ENCODE data around the gene PDGFRB. TPM values are rescaled to one million over a fixed set of nuclear protein-coding genes. Genes with fewer than 3 reads are reported as not detected.

Gene PDGFRB
- polyA plus RNA-seq, 1 donor from 2014 or later, result not detected

GRCh38 chr5:150190503-150190979, 34.9 kb upstream of the PDGFRB start:
- Histone ChIP-seq H3K9ac (ENCODE audit: low read length) (no peak overlapping the region), H3K27me3 (ENCODE audit: insufficient read depth, low read depth, low read length) (peaks cover 34% of the 10 kb centered on the region), H4K20me1 (ENCODE audit: insufficient read depth) (no peaks in the 10 kb centered on the region), H3K79me2 (replicated peaks; ENCODE audit: insufficient read depth, low read length) (no peaks in the 10 kb centered on the region), H2AFZ (ENCODE audit: low read depth, low read length) (no peak overlapping the region), H3K9me2 (ENCODE audit: insufficient read depth, low read length) (no peaks in the 10 kb centered on the region), H3K9me3 (ENCODE audit: low read length) (no peaks in the 10 kb centered on the region), H3K36me3 (ENCODE audit: insufficient read depth, low read length) (no peaks in the 10 kb centered on the region), H3K4me3 (ENCODE audit: low read length) (peak overlapping the region; percentile 62), H3F3A (ENCODE audit: insufficient read depth, low read length, poor library complexity, severe bottlenecking) (no peaks in the 10 kb centered on the region), H3K27ac (ENCODE audit: low read length) (no peak overlapping the region), H3K4me2 (ENCODE audit: low read length) (no peak overlapping the region)
- no peak for TF ChIP-seq POLR2AphosphoS5 (IDR thresholded peaks at IDR 0.05)
- TF ChIP-seq CTCF (IDR thresholded peaks at IDR 0.05; ENCODE audit: poor library complexity, severe bottlenecking), result no peak
- no peak for TF ChIP-seq EZH2 (IDR thresholded peaks at IDR 0.05; ENCODE audit: borderline replicate concordance, insufficient read depth, low read length, poor library complexity, severe bottlenecking)
- TF ChIP-seq RAD21 (conservative IDR thresholded peaks at IDR 0.05), result no peak
- no peak for TF ChIP-seq EP300 (conservative IDR thresholded peaks at IDR 0.05; ENCODE audit: poor library complexity, severe bottlenecking)
- no peak for TF ChIP-seq MXI1 (conservative IDR thresholded peaks at IDR 0.05; ENCODE audit: poor library complexity, severe bottlenecking)
- no peak for TF ChIP-seq SMC3 (conservative IDR thresholded peaks at IDR 0.05; ENCODE audit: poor library complexity)
- TF ChIP-seq REST (IDR thresholded peaks at IDR 0.05; ENCODE audit: borderline replicate concordance), result no peak
- TF ChIP-seq TAF1 (IDR thresholded peaks at IDR 0.05; ENCODE audit: low read depth), result no peak

GRCh38 chr5:150189728-150190502, 34.3 kb upstream of the PDGFRB start, which contains the start of gene SLC6A7:
Gene SLC6A7, plus strand, starts transcription at chr5:150190062. Its CDS starts 266 bp downstream, at chr5:150190328.
- peak within 1 kb of the TSS; percentile 62 for H3K4me3 ChIP-seq (ENCODE audit: low read length)
- TF ChIP-seq EZH2 (IDR thresholded peaks at IDR 0.05; ENCODE audit: borderline replicate concordance, insufficient read depth, low read length, poor library complexity, severe bottlenecking) (no peak), RAD21 (conservative IDR thresholded peaks at IDR 0.05) (no peak)
- H3K79me2 ChIP-seq (replicated peaks; ENCODE audit: insufficient read depth, low read length), result no peaks in the 10 kb centered on the region
- H3K9me2 ChIP-seq (ENCODE audit: insufficient read depth, low read length), result no peaks in the 10 kb centered on the region
- H3K27me3 ChIP-seq (ENCODE audit: insufficient read depth, low read depth, low read length), result peaks cover 34% of the 10 kb centered on the region
- H3K9me3 ChIP-seq (ENCODE audit: low read length), result no peaks in the 10 kb centered on the region
- no peaks in the 10 kb centered on the region for H3F3A ChIP-seq (ENCODE audit: insufficient read depth, low read length, poor library complexity, severe bottlenecking)
- H3K27ac ChIP-seq (ENCODE audit: low read length), result no peak within 1 kb of the TSS
- H3K9ac ChIP-seq (ENCODE audit: low read length), result peak within 1 kb of the TSS; percentile 43
- no peaks in the 10 kb centered on the region for H3K36me3 ChIP-seq (ENCODE audit: insufficient read depth, low read length)
- H2AFZ ChIP-seq (ENCODE audit: low read depth, low read length), result no peak within 1 kb of the TSS
- H3K4me2 ChIP-seq (ENCODE audit: low read length), result peak within 1 kb of the TSS; percentile 30
- H4K20me1 ChIP-seq (ENCODE audit: insufficient read depth), result no peaks in the 10 kb centered on the region

Data from neural cell (in vitro differentiated cells).